Mucosa of descending colon (tissue), 3 donors: ENCODE results near the gene LPCAT1. TPM values are rescaled to one million over a fixed set of nuclear protein-coding genes. Genes with fewer than 3 reads are reported as not detected.
A peak's percentile ranks its signal among the peaks of the same experiment; 100 is the strongest.

ENCODE experiments used
- ATAC-seq: fragments of 200-7000 bp; cut with Tn5 transposase; one replicate; pipeline ENCODE4 v1.9.1; 2020; ENCODE audit warnings: mild to moderate bottlenecking, moderate library complexity
- DNase-seq, 3 donors: peaks; one replicate each; pipeline ENCODE4 v3.0.0-alpha.2; 2020
- H3K36me3 ChIP-seq: fragments of 200-600 bp; one replicate; pipeline ENCODE4 v1.8.0; 2021; ENCODE audit warnings: low read depth, mild to moderate bottlenecking
- H3K4me1 ChIP-seq: fragments of 200-600 bp; one replicate; pipeline ENCODE4 v1.8.0; 2021; ENCODE audit warnings: low read depth, mild to moderate bottlenecking
- H3K4me3 ChIP-seq: fragments of 200-600 bp; one replicate; pipeline ENCODE4 v1.8.0; 2021; ENCODE audit warnings: mild to moderate bottlenecking
- H3K9me3 ChIP-seq: fragments of 200-600 bp; one replicate; pipeline ENCODE4 v1.8.0; 2021; ENCODE audit warnings: mild to moderate bottlenecking
- CTCF ChIP-seq: fragments of 200-600 bp; IDR thresholded peaks from one replicate; pipeline ENCODE4 v1.8.0; 2022; ENCODE audit warnings: antibody characterized with exemption, mild to moderate bottlenecking
- intact Hi-C, 2 donors: fragments of 100-400 bp; cut with DNase I in 1 of 2; cut with micrococcal nuclease in 1 of 2; formaldehyde crosslinking; loops; one replicate each; pipeline versions ENCODE4 v1.11.0 to v1.11.1; 2022; cut with DNase I, micrococcal nuclease
- total RNA-seq, 3 donors: library from RNA; stranded (reverse); fragmentation: NEBNext Ultra II Directional in 2 of 3; extraction: Animal tissue kit (Norgen Biotek cat#: 25700) in 2 of 3; gene quantifications; one replicate each; pipeline versions ENCODE4 v1.2.1 to v1.2.4, GENCODE V29; 2021 to 2023
- donor health status: DM: no; HTN: no; CAD: no; lungs with moderate emphysema.
- donor health status: DM: no; HTN: no; CAD: no.
- donor health status: DM: no; HTN: yes; CAD: no.

The LPCAT1 gene
- total RNA-seq, 3 donors from 2014 or later, result 6.7 to 27.2 (median 26.0) TPM

- intact Hi-C loops, result no loop called here
- DNase-seq, result peak in 1 of 3 donors; percentile 19
Observed at GRCh38 chr5:1443991-1444360, 79.8 kb downstream of the LPCAT1 start.

GRCh38 chr5:1443171-1443570 is 80.6 kb downstream of the LPCAT1 start:
- intact Hi-C loops, result no loop called here
- Histone ChIP-seq H3K36me3 (no peaks in the 10 kb centered on the region), H3K4me3 (no peak overlapping the region), H3K4me1 (peaks cover 5% of the 10 kb centered on the region), H3K9me3 (no peaks in the 10 kb centered on the region)
- ATAC-seq, result no peak
- no peak for DNase-seq
- TF ChIP-seq CTCF, result no peak

More at GRCh38 chr5:1443991-1444360, 79.8 kb downstream of the LPCAT1 start:
- Histone ChIP-seq H3K4me3 (no peak overlapping the region), H3K4me1 (peaks cover 5% of the 10 kb centered on the region), H3K9me3 (no peaks in the 10 kb centered on the region), H3K36me3 (no peaks in the 10 kb centered on the region)
- ATAC-seq, result no peak
- TF ChIP-seq CTCF, result no peak

- TF ChIP-seq CTCF, result no peak
Observed at GRCh38 chr5:1442222-1443145, 81.3 kb downstream of the LPCAT1 start.

GRCh38 chr5:1441166-1441865 is 82.4 kb downstream of the LPCAT1 start:
- no peak overlapping the region for H3K4me3 ChIP-seq
- no peak for DNase-seq
- no peak for ATAC-seq
- intact Hi-C loops, result no loop called here
- H3K4me1 ChIP-seq, result peaks cover 5% of the 10 kb centered on the region
- no peaks in the 10 kb centered on the region for H3K9me3 ChIP-seq
- no peaks in the 10 kb centered on the region for H3K36me3 ChIP-seq
- no peak for TF ChIP-seq CTCF

More at GRCh38 chr5:1442222-1443145, 81.3 kb downstream of the LPCAT1 start:
- ATAC-seq, result no peak
- intact Hi-C loops, result no loop called here
- Histone ChIP-seq H3K9me3 (no peaks in the 10 kb centered on the region), H3K36me3 (no peaks in the 10 kb centered on the region), H3K4me3 (no peak overlapping the region), H3K4me1 (peaks cover 5% of the 10 kb centered on the region)
- no peak for DNase-seq

- no peak overlapping the region for H3K4me3 ChIP-seq
- H3K9me3 ChIP-seq, result no peaks in the 10 kb centered on the region
- H3K4me1 ChIP-seq, result peaks cover 3% of the 10 kb centered on the region
- intact Hi-C loops, result no loop called here
- ATAC-seq, result no peak
- no peak for DNase-seq
- H3K36me3 ChIP-seq, result no peaks in the 10 kb centered on the region
- TF ChIP-seq CTCF, result no peak
Observed at GRCh38 chr5:1440098-1440493, 83.7 kb downstream of the LPCAT1 start.
